ENCODE data around the gene OR2A42. TPM values are rescaled to one million over a fixed set of nuclear protein-coding genes. Genes with fewer than 3 reads are reported as not detected.
"Not testable (repeated sequence)": the region's sequence is repeated elsewhere in the genome, so short reads cannot be mapped to it uniquely, and the experiment has no call there.

The OR2A42 gene
- total RNA-seq (not detected), polyA plus RNA-seq (not detected)

GRCh38 chr7:144239365-144239764, at the start of gene OR2A42:
OR2A42 (minus strand) TSS chr7:144239605; CDS start chr7:144232843, 6,762 bp downstream.
- DNase-seq; H3K27me3 ChIP-seq (ENCODE audit: insufficient read depth, low read length); CTCF ChIA-PET (ENCODE audit: partially characterized antibody); H3K9me3 Mint-ChIP-seq; H3K9me3 ChIP-seq (ENCODE audit: control insufficient read depth in 1 of 2, low read length in 2 of 2); H3K27ac Mint-ChIP-seq; H3K36me3 Mint-ChIP-seq; H3K36me3 ChIP-seq (ENCODE audit: insufficient read depth, low read length); H3K4me3 ChIP-seq (ENCODE audit: low read length in 2 of 2); POLR2A ChIA-PET (ENCODE audit: partially characterized antibody); H3K4me3 Mint-ChIP-seq; H3K4me1 ChIP-seq (ENCODE audit: insufficient read depth, low read length); H3K4me1 Mint-ChIP-seq; intact Hi-C loops (cut with micrococcal nuclease); H3K27me3 Mint-ChIP-seq; H3K27ac ChIP-seq (ENCODE audit: low read depth, low read length): not testable (repeated sequence)

GRCh38 chr7:144287171-144287784, 47.9 kb upstream of the OR2A42 start:
- DNase-seq; H3K9me3 ChIP-seq (ENCODE audit: control insufficient read depth in 1 of 2, low read length in 2 of 2); H3K4me1 ChIP-seq (ENCODE audit: insufficient read depth, low read length); H3K27me3 Mint-ChIP-seq; POLR2A ChIA-PET (ENCODE audit: partially characterized antibody); H3K4me1 Mint-ChIP-seq; CTCF ChIA-PET (ENCODE audit: partially characterized antibody); H3K36me3 Mint-ChIP-seq; H3K9me3 Mint-ChIP-seq; H3K27ac Mint-ChIP-seq; H3K36me3 ChIP-seq (ENCODE audit: insufficient read depth, low read length); H3K4me3 ChIP-seq (ENCODE audit: low read length in 2 of 2); H3K27ac ChIP-seq (ENCODE audit: low read depth, low read length); H3K27me3 ChIP-seq (ENCODE audit: insufficient read depth, low read length); intact Hi-C loops (cut with micrococcal nuclease); H3K4me3 Mint-ChIP-seq: not testable (repeated sequence)

- H3K27me3 ChIP-seq (ENCODE audit: insufficient read depth, low read length); H3K4me3 ChIP-seq (ENCODE audit: low read length in 2 of 2); H3K9me3 ChIP-seq (ENCODE audit: control insufficient read depth in 1 of 2, low read length in 2 of 2); H3K36me3 Mint-ChIP-seq; intact Hi-C loops (cut with micrococcal nuclease); CTCF ChIA-PET (ENCODE audit: partially characterized antibody); H3K27me3 Mint-ChIP-seq; H3K4me3 Mint-ChIP-seq; H3K27ac ChIP-seq (ENCODE audit: low read depth, low read length); H3K4me1 ChIP-seq (ENCODE audit: insufficient read depth, low read length); POLR2A ChIA-PET (ENCODE audit: partially characterized antibody); H3K9me3 Mint-ChIP-seq; DNase-seq; H3K4me1 Mint-ChIP-seq; H3K27ac Mint-ChIP-seq; H3K36me3 ChIP-seq (ENCODE audit: insufficient read depth, low read length): not testable (repeated sequence)
Observed at GRCh38 chr7:144283716-144284115, 44.3 kb upstream of the OR2A42 start.

DNA sequence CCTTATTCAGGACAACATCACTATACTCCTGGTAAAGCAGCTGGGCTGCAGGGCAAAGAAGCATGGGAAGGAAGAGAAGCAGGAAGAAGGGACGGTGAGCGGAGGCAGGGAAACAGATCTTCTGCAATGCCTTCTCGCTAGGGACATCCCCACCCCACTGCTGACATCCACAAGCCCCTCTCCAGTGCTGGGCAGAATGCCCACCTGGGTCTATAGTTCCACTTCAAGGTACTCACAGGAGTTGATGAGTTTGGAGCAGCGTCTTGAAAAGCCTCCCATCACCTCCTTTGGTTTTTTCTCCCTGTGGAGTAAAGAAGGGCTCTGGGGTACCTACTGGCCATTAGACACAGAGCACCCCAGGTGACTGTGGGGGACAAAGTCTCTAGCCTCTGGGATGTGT, 43.1 kb upstream of the OR2A42 start:
- H3K4me3 ChIP-seq (ENCODE audit: low read length in 2 of 2); H3K9me3 Mint-ChIP-seq; H3K36me3 ChIP-seq (ENCODE audit: insufficient read depth, low read length); POLR2A ChIA-PET (ENCODE audit: partially characterized antibody); H3K9me3 ChIP-seq (ENCODE audit: control insufficient read depth in 1 of 2, low read length in 2 of 2); H3K4me1 Mint-ChIP-seq; H3K27me3 Mint-ChIP-seq; H3K4me1 ChIP-seq (ENCODE audit: insufficient read depth, low read length); H3K27ac ChIP-seq (ENCODE audit: low read depth, low read length); DNase-seq; H3K36me3 Mint-ChIP-seq; CTCF ChIA-PET (ENCODE audit: partially characterized antibody); intact Hi-C loops (cut with micrococcal nuclease); H3K4me3 Mint-ChIP-seq; H3K27ac Mint-ChIP-seq; H3K27me3 ChIP-seq (ENCODE audit: insufficient read depth, low read length): not testable (repeated sequence)

GRCh38 chr7:144281981-144282380, 42.6 kb upstream of the OR2A42 start:
- H3K36me3 Mint-ChIP-seq; H3K36me3 ChIP-seq (ENCODE audit: insufficient read depth, low read length); H3K27ac ChIP-seq (ENCODE audit: low read depth, low read length); intact Hi-C loops (cut with micrococcal nuclease); H3K27me3 Mint-ChIP-seq; H3K27ac Mint-ChIP-seq; CTCF ChIA-PET (ENCODE audit: partially characterized antibody); H3K4me3 ChIP-seq (ENCODE audit: low read length in 2 of 2); H3K9me3 Mint-ChIP-seq; H3K9me3 ChIP-seq (ENCODE audit: control insufficient read depth in 1 of 2, low read length in 2 of 2); H3K4me1 Mint-ChIP-seq; H3K4me1 ChIP-seq (ENCODE audit: insufficient read depth, low read length); H3K4me3 Mint-ChIP-seq; DNase-seq; H3K27me3 ChIP-seq (ENCODE audit: insufficient read depth, low read length); POLR2A ChIA-PET (ENCODE audit: partially characterized antibody): not testable (repeated sequence)

- H3K27me3 ChIP-seq (ENCODE audit: insufficient read depth, low read length); intact Hi-C loops (cut with micrococcal nuclease); H3K4me3 Mint-ChIP-seq; CTCF ChIA-PET (ENCODE audit: partially characterized antibody); H3K27me3 Mint-ChIP-seq; H3K9me3 ChIP-seq (ENCODE audit: control insufficient read depth in 1 of 2, low read length in 2 of 2); H3K4me3 ChIP-seq (ENCODE audit: low read length in 2 of 2); H3K36me3 Mint-ChIP-seq; H3K27ac ChIP-seq (ENCODE audit: low read depth, low read length); POLR2A ChIA-PET (ENCODE audit: partially characterized antibody); DNase-seq; H3K9me3 Mint-ChIP-seq; H3K36me3 ChIP-seq (ENCODE audit: insufficient read depth, low read length); H3K4me1 ChIP-seq (ENCODE audit: insufficient read depth, low read length); H3K27ac Mint-ChIP-seq; H3K4me1 Mint-ChIP-seq: not testable (repeated sequence)
Observed at GRCh38 chr7:144280010-144280409, 40.6 kb upstream of the OR2A42 start.

DNA sequence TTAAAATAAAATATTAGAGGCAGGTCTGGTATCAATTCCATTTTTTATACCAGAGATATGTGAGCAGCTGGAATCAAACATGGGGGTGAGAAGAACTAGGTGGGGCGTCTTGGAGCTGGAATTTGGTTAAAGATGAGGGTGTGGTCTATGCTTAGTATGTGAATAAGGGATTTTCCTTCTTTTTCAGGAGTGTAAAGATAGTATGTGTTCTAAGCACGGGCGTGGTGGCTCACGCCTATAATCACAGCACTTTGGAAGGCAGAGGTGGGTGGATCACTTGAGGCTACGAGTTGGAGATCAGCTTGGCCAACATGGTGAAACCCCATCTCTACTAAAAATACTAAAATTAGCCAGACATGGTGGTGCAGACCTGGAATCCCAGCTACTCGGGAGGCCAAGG, 35.9 kb upstream of the OR2A42 start:
- H3K9me3 ChIP-seq (ENCODE audit: control insufficient read depth in 1 of 2, low read length in 2 of 2); H3K4me3 Mint-ChIP-seq; intact Hi-C loops (cut with micrococcal nuclease); H3K36me3 ChIP-seq (ENCODE audit: insufficient read depth, low read length); H3K9me3 Mint-ChIP-seq; H3K27me3 Mint-ChIP-seq; H3K4me3 ChIP-seq (ENCODE audit: low read length in 2 of 2); CTCF ChIA-PET (ENCODE audit: partially characterized antibody); POLR2A ChIA-PET (ENCODE audit: partially characterized antibody); H3K4me1 ChIP-seq (ENCODE audit: insufficient read depth, low read length); H3K4me1 Mint-ChIP-seq; DNase-seq; H3K27me3 ChIP-seq (ENCODE audit: insufficient read depth, low read length); H3K27ac Mint-ChIP-seq; H3K36me3 Mint-ChIP-seq; H3K27ac ChIP-seq (ENCODE audit: low read depth, low read length): not testable (repeated sequence)

- H3K4me3 Mint-ChIP-seq; intact Hi-C loops (cut with micrococcal nuclease); H3K36me3 Mint-ChIP-seq; H3K4me1 ChIP-seq (ENCODE audit: insufficient read depth, low read length); POLR2A ChIA-PET (ENCODE audit: partially characterized antibody); H3K4me1 Mint-ChIP-seq; H3K4me3 ChIP-seq (ENCODE audit: low read length in 2 of 2); H3K36me3 ChIP-seq (ENCODE audit: insufficient read depth, low read length); H3K27ac Mint-ChIP-seq; H3K27me3 Mint-ChIP-seq; H3K27ac ChIP-seq (ENCODE audit: low read depth, low read length); H3K9me3 Mint-ChIP-seq; CTCF ChIA-PET (ENCODE audit: partially characterized antibody); H3K27me3 ChIP-seq (ENCODE audit: insufficient read depth, low read length); H3K9me3 ChIP-seq (ENCODE audit: control insufficient read depth in 1 of 2, low read length in 2 of 2); DNase-seq: not testable (repeated sequence)
Observed at GRCh38 chr7:144269188-144269587, 29.8 kb upstream of the OR2A42 start, which contains the start of gene CTAGE8. CTAGE8 (minus strand) TSS chr7:144269288; CDS start chr7:144269250, 38 bp downstream.

All from CD4-positive, alpha-beta memory T cell (primary cell).